HG03354 (cell line): ENCODE measurements around the gene GPR157.
"Not testable (repeated sequence)": the region's sequence is repeated elsewhere in the genome, so short reads cannot be mapped to it uniquely, and the experiment has no call there.

Source experiments
- ATAC-seq: cut with Tn5 transposase; IDR thresholded peaks from one replicate; pipeline ENCODE4 v1.9.1; 2021; ENCODE audit warnings: mild to moderate bottlenecking; ENCODE audit not compliant: unreplicated experiment, poor library complexity, severe bottlenecking

GPR157 gene

DNA sequence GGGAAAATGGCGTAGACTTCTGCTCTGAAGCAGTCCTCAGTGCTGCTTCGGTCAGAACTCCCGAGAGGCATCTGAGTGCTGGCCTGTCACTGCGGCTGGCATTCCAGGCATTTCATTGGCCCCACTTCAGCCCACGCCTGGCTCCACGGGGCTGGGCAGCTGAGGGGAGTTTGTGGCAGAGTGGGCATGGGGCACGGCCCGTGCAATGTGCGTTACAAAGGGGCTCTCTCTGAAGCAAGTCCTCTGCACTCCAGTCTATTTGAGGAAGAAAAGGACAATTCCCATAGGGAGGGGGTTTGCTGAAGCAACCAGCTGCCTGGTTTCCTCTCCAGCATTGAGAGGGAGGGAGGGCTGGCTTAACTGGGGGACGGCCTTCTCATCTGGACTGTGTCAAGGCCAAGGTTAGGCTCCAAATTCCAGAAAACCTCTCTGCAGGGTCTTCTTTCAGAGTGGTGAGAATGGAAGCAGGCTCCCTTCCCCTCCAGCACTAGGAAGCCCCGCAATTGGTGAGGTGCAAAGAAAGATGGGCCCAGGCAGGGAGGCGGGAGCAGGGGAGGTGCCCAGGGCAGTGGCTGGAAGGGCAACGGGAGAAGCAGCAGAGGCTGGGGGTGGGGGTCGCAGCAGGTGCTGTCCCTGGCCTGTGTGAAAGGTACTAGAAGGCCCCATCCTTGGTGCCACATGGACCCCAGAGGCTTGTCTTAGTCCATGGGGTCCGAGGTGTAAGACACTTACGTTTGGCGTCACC lies 21.1 kb upstream of the GPR157 start:
- ATAC-seq: no peak

DNA sequence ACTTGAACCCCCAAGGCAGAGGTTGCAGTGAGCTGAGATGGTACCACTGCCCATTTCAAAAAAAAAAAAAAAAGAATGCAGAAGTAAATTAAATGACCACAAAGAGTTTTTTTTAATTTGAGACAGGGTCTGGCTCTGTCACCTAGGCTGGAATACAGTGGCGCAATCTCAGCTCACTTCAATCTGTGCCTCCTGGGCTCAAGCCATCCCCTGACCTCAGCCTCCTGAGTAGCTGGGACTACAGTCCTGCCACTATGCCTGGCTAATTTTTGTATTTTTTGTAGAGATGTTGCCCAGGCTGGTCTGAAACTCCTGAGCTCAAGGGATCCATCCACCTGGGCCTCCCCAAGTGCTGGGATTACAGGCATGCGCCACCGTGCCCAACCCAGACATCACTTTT lies 20.2 kb upstream of the GPR157 start:
- ATAC-seq: no peak

DNA sequence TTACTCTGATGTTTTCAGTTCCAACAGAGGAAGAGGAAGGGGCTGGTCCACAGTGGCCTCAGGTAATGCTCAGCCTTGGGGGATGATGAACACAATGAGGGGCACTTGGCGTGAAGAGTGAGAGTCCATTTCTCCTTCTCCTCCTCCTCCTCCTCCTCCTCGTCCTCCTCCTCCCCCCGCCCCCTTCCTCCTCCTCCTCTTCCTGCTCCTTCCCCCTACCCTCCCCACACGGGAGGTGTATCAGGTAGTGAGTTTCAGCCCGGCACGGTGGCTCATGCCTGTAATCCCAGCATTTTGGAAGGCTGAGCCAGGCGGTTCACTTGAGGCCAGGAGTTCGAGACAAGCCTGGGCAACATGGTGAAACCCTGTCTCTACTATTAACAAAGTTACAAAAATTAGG lies 17.3 kb upstream of the GPR157 start:
- ATAC-seq: no peak

DNA sequence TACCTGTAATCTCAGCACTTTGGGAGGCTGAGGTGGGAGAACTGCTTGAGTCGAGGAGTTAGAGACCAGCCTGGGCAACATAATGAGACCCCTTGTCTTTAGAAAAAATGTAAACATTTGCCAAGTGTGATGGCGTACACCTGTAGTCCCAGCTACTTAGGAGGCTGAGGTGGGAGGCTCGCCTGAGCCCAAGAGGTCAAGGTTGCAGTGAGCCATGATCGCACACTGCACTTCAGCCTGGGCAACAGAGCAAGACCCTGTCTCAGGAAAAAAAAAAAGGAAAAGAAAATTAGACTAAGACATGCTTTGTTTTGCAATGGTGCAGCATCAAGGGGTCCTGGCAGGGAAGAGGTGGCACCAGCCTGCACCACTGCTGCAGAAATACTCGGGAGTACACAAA lies 16.8 kb upstream of the GPR157 start:
- no peak for ATAC-seq

- no peak for ATAC-seq
Measured at GRCh38 chr1:9145021-9145668, 16.2 kb upstream of the GPR157 start.

- ATAC-seq: not testable (repeated sequence)
Measured at GRCh38 chr1:9144494-9144893, 15.6 kb upstream of the GPR157 start.

DNA sequence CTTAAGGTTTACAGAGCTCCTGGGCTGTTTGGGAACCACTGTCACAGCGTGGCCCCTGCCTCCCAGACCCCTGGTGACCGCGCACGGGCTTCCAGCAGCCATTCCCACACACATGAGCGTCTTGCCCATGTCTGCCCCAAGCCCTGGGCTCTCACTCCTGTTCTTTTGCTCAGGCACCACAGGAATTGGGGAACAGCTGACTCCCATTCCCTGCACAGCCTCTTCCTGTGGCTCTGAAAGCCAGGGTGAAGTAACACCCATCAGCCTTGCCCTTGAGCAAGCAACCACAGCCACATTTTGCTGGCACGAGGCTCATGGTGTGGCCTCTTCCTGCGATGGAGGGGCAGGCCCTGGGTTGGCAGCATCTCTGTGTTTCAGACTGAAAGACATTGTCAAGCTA lies 14.3 kb upstream of the GPR157 start:
- no peak for ATAC-seq

DNA sequence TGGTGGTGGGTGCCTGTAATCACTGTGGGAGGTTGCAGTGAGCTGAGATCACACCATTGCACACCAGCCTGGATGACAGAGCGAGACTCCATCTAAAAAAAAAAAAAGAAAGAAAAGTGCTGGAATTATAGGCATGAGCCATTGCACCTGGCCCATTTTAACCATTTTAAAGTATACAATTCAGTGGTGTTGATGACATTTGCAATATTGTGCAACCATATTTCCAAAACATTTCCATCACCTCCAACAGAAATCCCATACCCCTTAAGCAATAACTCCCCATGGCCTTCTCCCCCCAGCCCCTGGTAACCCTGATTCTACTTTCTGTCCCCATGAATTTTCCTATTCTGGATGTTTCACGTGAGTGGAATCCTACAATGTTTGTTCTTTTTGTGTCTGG lies 11.0 kb upstream of the GPR157 start:
- ATAC-seq: no peak

GRCh38 chr1:9136932-9137331 lies 8.0 kb upstream of the GPR157 start:
- ATAC-seq: no peak

GRCh38 chr1:9135073-9135836 lies 6.4 kb upstream of the GPR157 start:
- ATAC-seq: no peak

DNA sequence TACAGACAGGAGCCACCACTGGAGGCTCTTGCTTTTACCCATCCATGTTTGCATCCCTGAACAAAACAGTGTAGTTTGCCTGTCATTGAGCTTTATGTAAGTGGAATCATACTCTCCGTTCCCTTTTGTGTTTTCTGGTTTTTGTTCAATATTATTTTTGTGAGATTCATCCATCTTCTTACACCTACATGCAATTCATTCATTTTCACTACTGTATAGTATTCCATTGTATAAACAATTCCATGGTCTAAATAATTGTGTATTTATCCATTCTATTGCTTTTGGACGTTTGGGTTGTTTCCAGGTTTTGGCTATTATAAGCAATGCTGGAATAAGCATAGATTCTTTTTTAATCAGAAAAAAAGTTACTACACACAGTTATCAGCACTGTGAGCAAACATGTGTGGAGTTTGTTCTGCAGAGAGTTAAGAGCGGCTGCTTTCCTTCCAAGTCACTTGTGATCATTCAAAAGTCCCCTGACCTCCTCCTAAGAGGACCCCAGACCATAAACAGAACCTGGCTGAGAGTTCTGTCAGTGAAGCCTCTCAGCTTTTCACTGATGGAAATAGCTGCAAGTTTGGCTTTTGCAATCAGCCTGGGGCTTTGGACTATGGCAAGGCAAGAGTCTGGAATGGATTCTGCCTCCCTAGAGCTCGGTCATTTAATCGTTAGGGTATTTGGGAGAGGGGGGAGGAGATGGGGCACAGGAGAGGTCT lies 5.1 kb upstream of the GPR157 start:
- ATAC-seq: no peak

- ATAC-seq: peak; percentile 75
Measured at GRCh38 chr1:9129266-9130041, 552 bp upstream of the GPR157 start.

- peak; percentile 4 for ATAC-seq
Measured at GRCh38 chr1:9128166-9128519, 759 bp downstream of the GPR157 start.

DNA sequence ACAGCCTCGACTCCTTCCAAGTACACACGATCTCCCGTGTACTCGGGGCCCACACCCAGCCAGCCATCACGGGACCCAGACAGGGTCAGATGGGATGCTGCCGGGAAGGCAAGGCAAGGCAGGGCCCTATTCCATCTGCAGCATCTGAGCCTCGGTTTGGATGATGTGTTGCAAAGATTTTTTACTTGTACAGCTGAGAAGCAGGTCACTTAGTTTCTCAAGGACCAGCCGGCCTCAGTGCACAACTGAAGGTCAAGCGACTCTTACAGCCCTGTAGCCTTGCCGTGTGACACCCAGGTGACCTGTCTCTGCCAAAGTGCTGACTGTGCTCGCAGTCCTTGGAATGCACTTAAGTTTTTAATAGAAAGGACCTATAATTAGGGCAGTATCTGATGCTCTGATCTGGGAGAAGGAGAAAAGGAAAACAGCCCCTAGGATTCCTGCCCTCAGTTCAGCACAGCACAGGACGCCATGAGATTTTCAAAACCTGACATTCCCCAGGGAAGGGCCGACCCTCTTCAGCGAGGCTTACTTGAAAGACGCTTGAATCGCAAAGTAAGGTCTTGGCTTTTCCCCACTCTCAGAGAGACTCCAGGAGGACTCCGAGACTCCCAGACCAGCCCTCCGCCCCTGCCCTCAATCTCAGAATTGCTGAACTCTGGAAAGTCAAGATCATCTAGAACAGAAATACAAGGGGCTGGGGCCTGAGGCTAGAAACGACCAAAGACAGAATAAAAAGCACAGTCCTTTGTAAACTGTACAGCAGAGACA lies 1.3 kb downstream of the GPR157 start:
- no peak for ATAC-seq

GRCh38 chr1:9126511-9126910 lies 2.4 kb downstream of the GPR157 start:
- ATAC-seq: no peak

DNA sequence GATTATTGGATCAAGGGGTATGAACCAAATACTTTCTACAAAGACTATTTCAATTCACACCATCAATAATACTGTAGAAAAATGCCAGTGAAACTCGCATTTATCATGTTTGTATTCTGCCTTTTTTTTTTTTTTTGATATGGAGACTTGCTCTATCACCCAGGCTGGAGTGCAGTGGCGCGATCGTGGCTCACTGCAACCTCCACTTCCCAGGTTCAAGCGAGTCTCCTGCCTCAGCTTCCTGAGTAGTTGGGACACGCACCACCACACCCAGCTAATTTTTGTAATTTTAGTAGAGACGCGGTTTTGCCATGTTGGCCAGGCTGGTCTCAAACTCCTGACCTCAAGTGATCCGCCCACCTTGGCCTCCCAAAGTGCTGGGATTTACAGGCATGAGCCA lies 3.1 kb downstream of the GPR157 start:
- ATAC-seq: not testable (repeated sequence)

GRCh38 chr1:9125325-9125724 lies 3.6 kb downstream of the GPR157 start:
- ATAC-seq: no peak

GRCh38 chr1:9124389-9124788 lies 4.5 kb downstream of the GPR157 start:
- not testable (repeated sequence) for ATAC-seq

GRCh38 chr1:9123665-9124064 lies 5.2 kb downstream of the GPR157 start:
- not testable (repeated sequence) for ATAC-seq
